Measurements from ENCODE around the gene NT5M.
A peak's percentile ranks its signal among the peaks of the same experiment; 100 is the strongest.

Gene NT5M

GRCh38 chr17:17303847-17304490 lies 796 bp downstream of the NT5M start:
- DNase-seq (ENCODE audit: low spot score): no peak

GRCh38 chr17:17304521-17304985 lies 1.4 kb downstream of the NT5M start:
- DNase-seq (ENCODE audit: low spot score): peak; percentile 66

- peak; percentile 48 for DNase-seq (ENCODE audit: low spot score)
Observed at GRCh38 chr17:17305281-17305801, 2.2 kb downstream of the NT5M start.

- DNase-seq (ENCODE audit: low spot score): no peak
Observed at GRCh38 chr17:17309356-17309755, 6.2 kb downstream of the NT5M start.

GRCh38 chr17:17313350-17313991 lies 10.3 kb downstream of the NT5M start:
- DNase-seq (ENCODE audit: low spot score): peak; percentile 72

GRCh38 chr17:17314501-17315071 lies 11.4 kb downstream of the NT5M start:
- no peak for DNase-seq (ENCODE audit: low spot score)

GRCh38 chr17:17315142-17315821 lies 12.1 kb downstream of the NT5M start:
- DNase-seq (ENCODE audit: low spot score): no peak

- DNase-seq (ENCODE audit: low spot score): no peak
Observed at GRCh38 chr17:17320188-17320910, 17.2 kb downstream of the NT5M start.

- DNase-seq (ENCODE audit: low spot score): no peak
Observed at GRCh38 chr17:17320911-17321220, 17.7 kb downstream of the NT5M start.

- DNase-seq (ENCODE audit: low spot score): no peak
Observed at GRCh38 chr17:17321356-17322025, 18.3 kb downstream of the NT5M start.

GRCh38 chr17:17322516-17323510 lies 19.6 kb downstream of the NT5M start:
- DNase-seq (ENCODE audit: low spot score): no peak

- no peak for DNase-seq (ENCODE audit: low spot score)
Observed at GRCh38 chr17:17324616-17325015, 21.4 kb downstream of the NT5M start.

- DNase-seq (ENCODE audit: low spot score): no peak
Observed at GRCh38 chr17:17325228-17325627, 22.1 kb downstream of the NT5M start.

GRCh38 chr17:17325816-17326215 lies 22.6 kb downstream of the NT5M start:
- no peak for DNase-seq (ENCODE audit: low spot score)

- no peak for DNase-seq (ENCODE audit: low spot score)
Observed at GRCh38 chr17:17326275-17326875, 23.2 kb downstream of the NT5M start.

- no peak for DNase-seq (ENCODE audit: low spot score)
Observed at GRCh38 chr17:17328251-17328650, 25.1 kb downstream of the NT5M start.

GRCh38 chr17:17341452-17341851 lies 38.3 kb downstream of the NT5M start:
- no peak for DNase-seq (ENCODE audit: low spot score)

- no peak for DNase-seq (ENCODE audit: low spot score)
Observed at GRCh38 chr17:17342242-17342945, 39.2 kb downstream of the NT5M start.

GRCh38 chr17:17343160-17343735 lies 40.1 kb downstream of the NT5M start:
- DNase-seq (ENCODE audit: low spot score): no peak
